ENCODE measurements around the gene ANKHD1.
A peak's percentile ranks its signal among the peaks of the same experiment; 100 is the strongest.
"Not testable (repeated sequence)": the region's sequence is repeated elsewhere in the genome, so short reads cannot be mapped to it uniquely, and the experiment has no call there.

Gene ANKHD1

DNA sequence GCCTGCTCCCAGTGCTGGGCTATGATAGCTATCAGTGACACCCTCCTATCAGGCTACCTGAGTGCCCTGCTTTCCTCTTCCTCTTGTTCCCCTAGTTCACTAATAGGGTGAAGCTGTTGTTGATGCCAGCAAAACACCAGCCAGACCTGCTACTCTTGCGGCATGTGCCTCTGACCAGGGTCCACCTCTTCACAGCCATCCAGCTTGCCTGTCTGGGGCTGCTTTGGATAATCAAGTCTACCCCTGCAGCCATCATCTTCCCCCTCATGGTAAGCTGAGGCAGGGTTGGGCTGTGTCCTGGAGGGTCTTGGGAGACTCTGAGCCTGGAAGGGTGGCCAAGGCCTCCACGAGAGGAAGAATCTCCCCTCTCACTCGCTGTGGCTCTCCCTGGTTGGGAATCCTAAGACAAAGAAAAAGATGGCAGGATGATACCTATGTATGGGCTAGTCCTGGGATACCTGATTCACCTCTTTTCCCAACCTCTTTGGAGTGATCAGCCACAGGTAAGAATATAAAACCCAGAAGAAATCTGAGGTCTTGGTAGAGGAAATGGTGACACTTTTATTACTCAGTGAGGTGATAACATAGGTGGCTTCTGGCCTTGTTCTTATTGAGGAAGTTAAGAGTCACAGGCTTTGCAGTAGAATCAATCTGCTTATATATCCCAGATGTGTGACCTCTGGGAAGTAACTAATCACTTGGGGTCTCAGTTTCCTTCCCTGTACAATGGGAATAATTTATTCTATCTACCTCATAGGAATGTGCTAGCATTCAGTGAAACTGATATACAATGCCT, 30.1 kb upstream of the ANKHD1 start:
- DNase-seq: no peak

DNA sequence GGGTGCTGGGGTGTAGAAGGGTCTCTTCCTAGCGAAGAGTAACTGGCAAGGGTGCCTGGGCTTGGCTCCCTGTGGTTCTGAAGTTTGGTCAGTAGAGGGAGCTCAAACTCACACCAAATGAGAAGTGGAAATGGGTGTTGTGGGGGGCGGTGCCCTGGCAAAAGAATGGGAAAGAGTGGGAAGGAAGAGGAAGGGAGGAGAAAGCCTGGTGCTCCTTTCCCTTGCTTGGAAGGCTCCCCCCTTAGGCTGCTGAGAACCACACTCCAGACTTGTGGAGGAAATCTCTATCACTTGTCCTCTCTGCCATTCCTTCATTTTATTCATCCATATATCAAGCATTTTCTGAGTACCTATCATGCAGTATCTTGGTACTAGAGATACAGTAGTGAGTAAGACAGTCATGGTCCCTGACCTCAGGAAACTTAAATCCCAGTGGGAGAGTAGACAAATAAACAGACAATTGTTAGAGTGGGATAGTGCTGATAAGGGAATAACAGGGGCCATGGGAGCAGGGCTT, 28.6 kb upstream of the ANKHD1 start:
- peak; percentile 35 for DNase-seq

DNA sequence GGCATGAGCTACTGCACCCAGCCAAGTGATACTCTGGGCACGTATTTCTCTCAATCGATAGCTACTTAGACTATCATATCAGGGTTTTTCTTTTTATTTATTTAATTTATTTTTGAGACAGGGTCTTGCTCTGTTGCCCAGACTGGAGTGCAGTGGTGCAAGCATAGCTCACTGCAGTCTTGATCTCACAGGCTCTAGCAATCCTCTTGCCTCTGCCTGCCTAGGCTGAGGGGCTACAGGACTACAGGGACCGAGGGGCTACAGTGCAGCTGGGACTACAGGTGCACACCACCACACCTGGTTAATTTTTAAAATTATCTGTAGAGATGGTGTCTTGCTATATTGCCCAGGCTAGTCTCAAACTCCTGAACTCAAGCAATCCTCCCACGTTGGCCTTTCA, 20.3 kb upstream of the ANKHD1 start:
- DNase-seq: no peak

DNA sequence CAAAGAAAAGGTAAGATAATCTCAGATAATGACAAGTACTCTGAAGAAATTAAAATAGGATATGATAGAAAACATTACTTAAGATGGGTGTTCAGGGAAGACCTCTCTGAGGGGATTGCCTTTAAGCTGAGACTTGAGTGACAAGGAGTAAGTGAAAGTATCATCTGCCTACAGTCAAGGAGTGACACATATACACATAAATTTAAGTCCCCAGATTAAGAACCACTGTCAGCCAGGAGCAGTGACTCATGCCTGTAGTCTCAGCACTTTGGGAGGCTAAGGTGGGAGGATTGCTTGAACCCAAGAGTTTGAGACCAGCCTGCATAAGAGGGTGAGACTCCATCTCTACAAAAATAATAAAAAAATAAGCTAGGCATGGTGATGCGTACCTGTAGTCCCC, 19.7 kb upstream of the ANKHD1 start:
- peak; percentile 40 for DNase-seq

DNA sequence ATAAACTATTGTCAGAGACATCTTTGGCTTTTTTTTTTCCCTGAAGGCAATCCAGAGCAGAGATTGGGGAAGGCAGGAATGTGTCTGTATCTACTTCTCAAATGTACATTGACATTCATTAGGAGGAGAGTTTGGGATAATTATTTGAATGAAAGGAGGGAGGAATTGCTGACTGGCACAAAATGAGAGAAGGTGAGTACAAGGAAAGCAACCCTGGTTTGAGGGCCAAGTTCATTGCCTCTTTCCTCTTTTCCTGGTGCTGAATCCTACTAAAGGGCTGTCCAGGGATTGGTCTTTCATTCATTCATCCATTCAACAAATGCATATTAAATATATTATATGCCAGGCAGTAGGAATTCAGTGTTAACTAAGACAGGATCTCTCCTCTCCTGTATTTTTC, 18.8 kb upstream of the ANKHD1 start:
- no peak for DNase-seq

DNA sequence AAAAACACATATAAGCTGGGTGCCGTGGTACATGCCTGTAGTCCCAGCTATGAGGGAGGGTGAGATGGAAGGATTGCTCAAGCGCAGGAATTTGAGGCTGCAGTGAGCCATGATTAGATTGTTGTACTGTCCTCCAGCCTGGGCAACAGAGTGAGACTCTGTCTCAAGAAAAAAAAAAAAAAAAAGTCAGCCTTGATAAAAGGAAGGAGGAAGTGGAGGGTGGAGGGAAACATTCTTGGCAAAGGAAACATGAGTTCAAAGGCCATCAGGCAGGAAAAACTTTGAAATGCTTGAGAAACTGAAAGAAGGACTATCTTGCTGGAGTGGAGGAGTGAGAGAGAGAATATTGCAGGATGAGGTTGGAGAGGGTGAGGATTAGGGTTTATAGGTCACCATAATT, 18.3 kb upstream of the ANKHD1 start:
- DNase-seq: no peak

DNA sequence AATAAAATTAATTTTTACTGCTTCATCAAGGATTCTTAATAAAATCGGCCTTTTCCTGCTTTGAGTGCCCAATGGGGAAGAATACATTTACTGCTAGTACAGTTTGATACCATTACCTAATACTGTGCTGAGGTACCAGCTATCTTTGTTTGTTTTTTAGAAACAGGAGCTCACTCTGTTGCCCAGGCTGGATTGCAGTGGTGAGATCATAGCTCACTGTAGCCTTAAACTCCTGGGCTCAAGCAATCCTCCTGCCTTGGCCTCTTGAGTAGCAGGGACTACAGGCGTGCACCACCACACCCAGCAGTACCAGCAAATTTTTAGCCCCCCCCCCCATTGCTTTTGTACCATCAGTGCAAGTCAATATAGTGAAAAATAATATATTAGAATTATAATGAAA, 13.6 kb upstream of the ANKHD1 start:
- DNase-seq: no peak

DNA sequence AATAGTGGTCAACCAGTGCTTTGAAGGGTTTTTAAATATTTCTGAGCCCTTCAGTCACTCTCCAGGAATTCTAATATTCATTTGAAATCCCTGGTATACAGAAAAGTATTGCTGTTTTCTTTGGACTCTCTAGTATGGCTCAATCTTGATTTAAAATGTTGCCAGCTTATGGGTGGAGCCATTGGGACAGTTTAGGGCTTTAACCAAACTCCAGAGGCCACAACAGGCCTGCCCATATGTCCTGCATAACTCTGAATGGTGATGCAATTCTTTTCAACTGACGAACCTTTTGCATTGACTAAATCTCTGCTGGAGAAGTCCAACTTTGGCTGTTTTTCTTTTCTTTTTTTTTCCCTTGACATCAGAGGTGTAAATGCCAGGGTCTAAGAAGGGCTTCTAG, 10.3 kb upstream of the ANKHD1 start:
- DNase-seq: no peak

DNA sequence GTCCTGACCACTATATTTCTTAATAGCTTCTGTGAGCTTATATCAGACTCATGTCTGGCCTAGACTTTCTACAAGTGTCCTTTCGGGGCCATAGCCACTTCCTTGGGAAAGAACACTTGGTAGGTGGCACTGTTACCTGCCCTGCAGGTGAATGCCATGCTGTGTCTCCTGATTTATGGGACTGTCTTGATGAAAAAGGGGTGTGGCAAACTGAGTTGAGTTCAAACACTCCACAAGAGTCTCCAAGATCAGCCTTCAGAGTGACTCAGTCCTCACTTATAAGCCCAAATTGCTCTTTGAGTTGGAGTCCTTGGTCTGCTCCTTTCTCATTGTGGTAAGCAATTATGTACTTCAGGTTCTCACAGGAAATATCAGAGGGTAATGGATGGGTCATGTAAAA, 9.9 kb upstream of the ANKHD1 start:
- DNase-seq: no peak

DNA sequence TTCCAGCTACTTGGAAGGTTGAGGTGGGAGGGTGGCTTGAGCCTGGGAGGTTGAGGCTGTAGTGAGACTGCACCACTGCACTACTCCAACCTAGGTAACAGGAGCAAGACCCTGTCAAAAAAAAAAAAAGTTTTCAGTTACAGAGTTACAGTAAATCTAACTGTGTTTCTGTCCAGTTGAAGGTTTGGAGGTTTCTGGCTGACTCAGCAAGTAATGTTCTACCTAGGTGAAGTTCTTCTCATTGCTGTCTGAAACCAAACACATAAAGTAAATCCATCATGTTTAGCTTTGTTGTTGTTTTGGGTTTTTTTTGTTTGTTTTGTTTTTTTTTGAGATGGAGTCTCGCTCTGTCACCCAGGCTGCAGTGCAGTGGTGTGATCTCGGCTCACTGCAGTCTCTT, 7.9 kb upstream of the ANKHD1 start:
- DNase-seq: no peak

DNA sequence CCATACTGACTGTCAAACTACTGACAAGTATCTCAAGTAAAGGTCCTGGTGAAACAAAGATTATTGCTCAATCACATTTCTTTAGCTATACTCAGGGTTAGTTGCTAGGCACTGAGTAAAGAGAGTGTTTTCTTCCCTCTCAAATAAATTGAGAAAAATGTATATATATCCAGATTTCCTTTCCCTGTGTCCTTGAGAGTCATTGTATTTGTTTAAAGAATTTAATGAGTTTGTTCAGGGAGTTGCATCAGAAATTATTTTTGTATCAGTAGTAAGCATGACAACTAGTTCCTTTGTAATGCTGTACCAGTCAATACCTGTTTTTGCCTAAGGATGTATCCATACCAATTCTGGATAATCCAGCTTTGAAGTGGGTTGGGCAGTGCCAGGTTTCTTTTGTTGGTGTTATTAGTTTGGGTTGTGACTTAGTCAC, 3.2 kb upstream of the ANKHD1 start:
- DNase-seq: no peak

DNA sequence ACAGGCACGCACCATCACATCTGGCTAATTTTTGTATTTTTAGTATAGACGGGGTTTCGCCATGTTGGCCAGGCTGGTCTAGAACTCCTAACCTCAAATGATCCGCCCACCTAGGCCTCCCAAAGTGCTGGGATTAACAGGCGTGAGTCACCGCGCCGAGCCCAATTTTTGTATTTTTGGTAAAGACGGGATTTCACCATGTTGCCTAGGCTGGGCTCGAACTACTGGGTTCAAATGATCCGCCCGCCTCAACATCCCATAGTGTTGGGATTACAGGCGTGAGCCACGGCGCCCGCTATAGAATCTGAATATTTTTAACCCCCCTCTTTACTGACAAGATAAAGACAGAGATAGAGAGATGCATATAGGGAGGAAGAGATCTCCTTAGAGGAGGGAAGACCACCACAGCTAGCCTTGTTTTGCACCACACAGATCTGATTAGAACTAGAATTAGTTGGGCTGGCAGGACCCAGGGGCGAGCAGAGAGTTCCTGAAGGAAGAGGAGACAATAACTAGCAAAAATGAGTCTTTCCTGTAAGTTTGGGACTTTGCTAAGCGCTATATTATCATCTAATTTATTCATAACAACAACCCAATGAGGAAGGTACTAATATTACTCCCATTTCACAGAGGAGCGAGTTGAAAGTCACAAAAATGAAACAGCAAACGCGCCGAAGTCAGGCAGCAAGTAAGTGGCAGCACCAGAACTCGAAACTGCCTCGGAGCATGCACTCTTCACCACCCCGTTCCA, 1.5 kb upstream of the ANKHD1 start:
- DNase-seq: no peak

DNA sequence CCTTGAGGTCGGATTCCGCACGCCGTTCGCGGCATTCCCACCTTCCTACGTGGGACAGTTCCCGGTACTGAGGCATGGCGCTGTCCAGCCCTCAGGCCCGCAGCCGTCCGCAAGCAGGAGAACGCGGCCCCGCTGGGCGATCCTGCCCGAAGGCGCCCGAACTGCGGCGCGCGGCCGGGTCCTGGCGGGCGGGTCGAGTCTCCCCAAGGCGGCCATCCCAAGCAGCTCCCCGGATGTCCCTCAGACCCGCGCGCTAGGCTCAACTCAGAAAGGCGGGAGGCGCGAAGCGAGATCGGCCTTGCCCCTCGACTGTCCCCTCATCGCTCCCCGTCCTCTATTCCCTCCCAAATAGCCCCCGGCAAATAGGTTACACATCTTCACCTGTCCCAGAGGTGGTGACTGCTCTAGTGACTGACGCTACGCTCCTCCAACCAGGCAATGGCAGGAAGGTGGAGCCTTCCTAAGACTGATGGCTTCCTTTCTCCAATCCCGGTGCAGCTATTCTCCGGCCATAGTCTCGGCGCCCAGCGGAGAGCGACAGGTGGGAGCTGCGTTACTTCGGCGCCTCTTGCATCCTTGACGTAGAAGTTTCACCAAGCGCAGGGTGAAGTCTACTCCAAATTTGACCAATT, 787 bp upstream of the ANKHD1 start:
- peak; percentile 85 for DNase-seq

DNA sequence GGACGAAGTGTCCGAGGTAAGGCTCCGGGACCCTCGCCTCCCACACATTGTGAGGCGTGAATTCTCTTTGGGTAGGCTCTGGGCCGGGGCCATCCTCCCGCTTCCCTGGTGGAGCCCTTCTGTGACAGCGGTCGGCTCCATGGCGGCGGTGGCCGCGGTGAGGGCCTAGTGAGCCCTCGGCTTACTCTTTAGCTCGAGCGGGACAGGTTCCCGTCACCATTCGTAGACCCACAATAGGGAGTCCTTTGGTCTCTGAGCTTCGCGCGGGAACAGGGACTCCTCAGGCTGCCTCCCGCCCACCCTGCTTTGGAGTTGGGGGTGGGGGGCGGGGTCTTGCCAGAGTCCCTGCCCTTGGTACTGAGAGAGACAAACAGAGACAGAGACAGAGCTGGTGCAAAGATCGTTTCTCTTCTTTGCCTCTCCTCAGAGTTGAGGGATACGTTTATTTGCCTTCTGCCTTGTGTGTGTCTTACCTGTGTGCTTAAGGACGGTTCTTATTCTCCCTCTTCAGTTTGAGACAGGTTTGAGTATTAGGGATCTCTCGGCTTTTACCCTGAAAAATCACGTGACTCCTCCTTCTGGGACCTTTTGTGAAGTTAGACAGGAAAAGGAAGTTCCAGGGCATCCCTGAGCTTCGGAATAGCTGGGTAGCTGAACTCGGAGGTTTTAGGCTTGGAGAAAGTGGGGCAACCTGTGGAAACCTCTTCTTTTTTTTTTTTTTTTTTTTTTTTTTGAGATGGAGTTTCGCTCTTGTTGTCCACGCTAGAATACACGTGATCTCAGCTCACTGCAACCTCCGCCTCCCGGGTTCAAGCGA, 833 bp downstream of the ANKHD1 start:
- DNase-seq: peak; percentile 55

DNA sequence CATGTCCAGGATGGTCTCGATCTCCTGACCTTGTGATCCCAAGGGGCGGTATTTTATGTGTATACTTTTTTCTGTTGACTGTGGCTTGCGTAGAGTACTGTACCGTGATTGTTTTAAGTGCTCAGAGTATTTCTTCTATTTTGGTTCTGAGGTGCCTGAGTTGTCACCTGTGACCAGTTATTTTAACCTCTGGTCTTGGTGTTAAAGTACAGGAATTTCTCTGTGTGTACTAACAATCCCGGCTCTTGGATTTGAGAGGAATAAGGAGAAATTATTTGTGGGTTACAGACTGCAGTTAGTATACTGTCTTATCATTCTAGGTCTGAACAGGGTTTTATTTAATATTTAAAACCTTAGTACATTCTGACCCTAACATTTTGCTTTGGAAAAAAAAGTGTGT, 2.0 kb downstream of the ANKHD1 start:
- DNase-seq: no peak

DNA sequence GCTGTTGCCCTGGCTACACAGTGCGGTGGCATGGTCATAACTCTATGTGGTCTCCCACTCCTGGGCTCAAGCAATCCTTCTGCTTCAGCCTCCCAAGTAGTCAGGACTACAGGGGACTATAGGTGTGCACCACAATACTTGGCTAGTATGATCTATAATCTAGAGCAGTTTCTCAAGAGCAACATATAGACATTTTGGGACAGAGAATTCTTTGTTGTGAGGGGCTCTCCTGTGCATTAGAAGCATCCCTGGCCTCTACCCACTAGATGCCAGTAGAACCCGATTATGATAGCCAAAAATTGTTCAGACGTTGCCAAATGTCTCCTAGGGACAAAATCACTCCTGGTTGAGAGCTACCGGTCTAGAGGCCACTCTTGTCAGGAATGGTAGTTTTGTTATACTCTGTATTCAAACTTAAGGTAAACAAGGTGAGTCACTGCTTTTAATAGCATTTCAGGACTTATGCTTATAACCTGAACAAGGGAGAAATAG, 7.2 kb downstream of the ANKHD1 start:
- DNase-seq: no peak

DNA sequence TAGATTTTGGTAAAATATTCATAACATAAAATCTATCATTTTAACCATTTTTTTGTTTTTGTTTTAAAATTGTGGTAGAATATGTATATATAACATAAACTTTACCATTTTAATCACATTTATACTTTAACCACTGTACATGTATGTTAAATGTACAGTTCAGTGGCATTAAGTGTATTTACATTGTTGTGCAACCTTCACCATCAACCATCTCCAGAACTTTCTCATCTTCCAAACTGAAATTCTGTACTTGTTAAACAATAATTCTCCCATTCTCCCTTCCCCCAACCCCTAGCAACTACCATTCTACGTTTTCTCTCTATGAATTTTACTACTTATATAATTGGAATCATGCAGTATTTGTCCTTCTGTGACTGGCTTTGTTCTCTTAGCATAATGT, 11.6 kb downstream of the ANKHD1 start:
- no peak for DNase-seq

DNA sequence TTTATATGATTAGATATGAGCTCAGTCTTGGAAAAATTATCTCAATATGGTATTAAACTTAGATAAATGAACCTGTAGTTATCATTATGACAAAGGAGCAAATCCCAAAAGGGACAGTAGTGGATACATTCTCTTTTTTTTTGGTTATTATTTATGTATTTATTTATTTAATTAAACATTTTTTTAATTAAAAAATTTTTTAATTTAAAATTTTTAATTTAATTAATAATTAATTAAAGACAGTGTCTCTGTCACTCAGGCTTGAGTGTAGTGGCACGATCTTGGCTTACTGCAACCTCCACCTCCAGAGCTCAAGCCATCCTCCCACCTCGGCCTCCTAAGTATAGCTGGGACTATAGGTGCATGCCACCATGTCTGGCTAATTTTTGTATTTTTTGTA, 15.6 kb downstream of the ANKHD1 start:
- DNase-seq: no peak

DNA sequence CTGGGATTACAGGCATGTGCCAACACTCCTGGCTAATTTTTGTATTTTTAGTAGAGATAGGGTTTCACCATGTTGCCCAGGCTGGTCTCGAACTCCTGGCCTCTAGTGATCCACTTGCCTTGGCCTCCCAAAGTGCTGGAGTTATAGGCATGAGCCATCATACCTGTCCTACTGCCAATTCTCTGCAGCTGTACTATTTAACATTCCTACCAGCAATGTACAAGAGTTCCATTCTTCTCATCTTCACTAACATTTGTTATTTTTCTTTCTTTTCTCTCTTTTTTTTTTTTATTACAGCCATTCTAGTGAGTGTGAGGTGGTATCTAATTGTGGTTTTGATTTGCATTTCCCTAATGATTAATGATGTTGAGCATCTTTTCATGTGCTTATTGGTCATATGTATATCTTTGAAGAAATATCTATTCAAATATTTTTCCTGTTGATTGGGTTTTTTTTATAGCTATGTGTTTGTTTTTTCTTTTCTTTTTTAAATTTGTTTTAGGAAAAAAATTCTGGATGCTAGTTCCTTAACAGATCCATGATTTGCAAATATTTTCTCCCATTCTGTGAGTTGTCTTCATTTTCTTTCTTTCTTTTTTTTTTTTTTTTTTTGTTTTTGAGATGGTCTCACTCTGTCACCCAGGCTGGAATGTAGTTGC, 17.4 kb downstream of the ANKHD1 start:
- DNase-seq: no peak

DNA sequence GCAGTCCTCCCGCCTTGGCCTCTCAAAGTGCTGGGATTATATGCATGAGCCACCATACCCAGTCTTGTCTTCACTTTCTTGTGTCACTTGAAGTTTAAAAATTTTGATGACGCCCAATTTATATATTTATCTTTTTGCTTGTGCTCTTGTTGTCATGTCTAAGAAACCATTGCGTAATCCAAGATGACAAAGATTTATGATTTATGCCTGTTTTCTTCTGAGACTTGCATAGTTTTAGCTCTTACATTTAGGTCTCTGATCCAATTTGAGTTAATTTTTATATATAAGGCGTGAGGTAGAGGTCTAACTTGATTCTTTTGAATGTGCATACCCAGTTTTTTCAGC, 18.6 kb downstream of the ANKHD1 start:
- no peak for DNase-seq

DNA sequence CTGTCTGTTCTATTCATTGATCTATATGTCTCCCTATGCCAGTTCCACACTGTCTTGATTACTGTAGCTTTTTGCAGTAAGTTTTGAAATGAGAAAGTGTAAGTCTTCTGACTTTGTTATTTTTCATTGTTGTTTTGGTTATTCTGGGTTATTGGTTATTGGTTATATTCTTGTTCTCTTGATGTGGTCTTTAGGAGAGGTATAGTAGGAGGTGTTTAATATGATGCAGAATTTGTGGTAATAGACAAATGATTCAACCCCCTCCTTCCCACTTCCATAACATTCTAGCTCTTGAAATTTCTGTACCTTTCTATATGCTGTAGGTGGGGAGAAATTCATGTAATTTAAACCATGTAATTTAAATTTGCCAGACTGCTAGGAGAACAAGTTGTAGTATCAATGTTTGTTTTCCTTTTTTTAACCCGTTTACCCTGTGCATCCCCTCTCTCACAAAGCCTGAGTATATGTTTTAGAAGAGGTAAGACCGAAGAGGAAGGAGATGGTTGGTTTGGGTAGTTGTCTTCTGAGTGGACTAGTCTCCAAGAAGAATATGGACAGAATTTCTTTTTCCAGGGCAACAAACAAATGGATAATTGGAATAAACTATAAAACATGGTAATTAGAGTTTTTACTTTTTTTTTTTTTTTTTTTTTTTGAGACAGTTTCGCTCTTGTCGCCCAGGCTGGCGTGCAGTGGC, 19.2 kb downstream of the ANKHD1 start:
- DNase-seq: no peak

DNA sequence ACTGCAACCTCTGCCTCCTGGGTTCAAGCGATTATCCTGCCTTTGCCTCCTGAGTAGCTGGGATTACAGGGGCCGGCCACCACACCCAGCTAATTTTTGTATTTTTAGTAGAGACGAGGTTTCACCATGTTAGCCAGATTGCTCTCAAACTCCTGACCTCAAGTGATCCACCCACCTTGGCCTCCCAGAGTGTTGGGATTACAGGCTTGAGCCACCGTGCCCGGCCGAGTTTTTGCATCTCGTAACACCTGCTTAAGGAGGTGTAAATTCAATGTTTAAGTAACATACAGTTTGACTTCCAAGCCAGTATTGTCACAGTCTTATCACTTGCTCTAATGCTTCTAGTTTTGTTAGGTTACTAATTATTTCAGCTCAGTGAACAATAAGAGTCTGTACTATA, 19.7 kb downstream of the ANKHD1 start:
- not testable (repeated sequence) for DNase-seq

Data from stimulated activated CD4-positive, alpha-beta T cell treated with anti-CD3 and anti-CD28 coated beads, Interleukin-1b, Interleukin-23, amount 100 ng/mL, for 48 hours (primary cell).